Osteocyte (in vitro differentiated cells): Measurements from ENCODE around the gene UBASH3A. TPM values are rescaled to one million over a fixed set of nuclear protein-coding genes. Genes with fewer than 3 reads are reported as not detected.

ENCODE experiments used
- DNase-seq: peaks from one replicate; pipeline ENCODE4 v3.0.0; 2021; ENCODE audit warnings: mixed read lengths; ENCODE audit not compliant: unreplicated experiment; ENCODE audit errors: extremely low spot score
- H3K27ac Mint-ChIP-seq: one replicate; pipeline ENCODE4 v1.8.0; 2021; ENCODE audit warnings: mild to moderate bottlenecking, mixed read lengths; ENCODE audit not compliant: unreplicated experiment
- H3K27me3 Mint-ChIP-seq: one replicate; pipeline ENCODE4 v1.8.0; 2021; ENCODE audit warnings: mixed read lengths; ENCODE audit not compliant: unreplicated experiment
- H3K36me3 Mint-ChIP-seq: one replicate; pipeline ENCODE4 v1.8.0; 2021; ENCODE audit warnings: mixed read lengths; ENCODE audit not compliant: unreplicated experiment
- H3K4me1 Mint-ChIP-seq: one replicate; pipeline ENCODE4 v1.8.0; 2021; ENCODE audit warnings: mixed read lengths; ENCODE audit not compliant: unreplicated experiment
- H3K4me3 Mint-ChIP-seq: one replicate; pipeline ENCODE4 v1.8.0; 2021; ENCODE audit warnings: mild to moderate bottlenecking, moderate library complexity, mixed read lengths; ENCODE audit not compliant: unreplicated experiment
- H3K9me3 Mint-ChIP-seq: one replicate; pipeline ENCODE4 v1.8.0; 2021; ENCODE audit warnings: mixed read lengths; ENCODE audit not compliant: unreplicated experiment
- CTCF ChIP-seq: fragments of 200-600 bp; sonication (generic); IDR thresholded peaks from 2 replicates; pipeline ENCODE4 v1.5.0; 2021; ENCODE audit warnings: antibody characterized with exemption, mild to moderate bottlenecking, moderate library complexity
- total RNA-seq: library from RNA; stranded (reverse); gene quantifications from 2 replicates; pipeline ENCODE4 v1.2.1, GENCODE V29; 2021

Gene UBASH3A
- total RNA-seq, 1 donor from 2014 or later, result not detected

GRCh38 chr21:42358937-42359336 is 44.8 kb upstream of the UBASH3A start:
- H3K27me3 Mint-ChIP-seq, result peaks cover 31% of the 10 kb centered on the region
- no peak for DNase-seq
- no peaks in the 10 kb centered on the region for H3K4me1 Mint-ChIP-seq
- H3K36me3 Mint-ChIP-seq, result peaks cover 2% of the 10 kb centered on the region
- H3K4me3 Mint-ChIP-seq, result no peak overlapping the region
- TF ChIP-seq CTCF, result no peak
- H3K9me3 Mint-ChIP-seq, result peaks cover 14% of the 10 kb centered on the region
- H3K27ac Mint-ChIP-seq, result no peak overlapping the region

GRCh38 chr21:42360317-42360716 is 43.4 kb upstream of the UBASH3A start:
- no peaks in the 10 kb centered on the region for H3K4me1 Mint-ChIP-seq
- peaks cover 26% of the 10 kb centered on the region for H3K27me3 Mint-ChIP-seq
- no peak overlapping the region for H3K4me3 Mint-ChIP-seq
- peaks cover 4% of the 10 kb centered on the region for H3K9me3 Mint-ChIP-seq
- no peak for TF ChIP-seq CTCF
- H3K27ac Mint-ChIP-seq, result no peak overlapping the region
- H3K36me3 Mint-ChIP-seq, result no peaks in the 10 kb centered on the region
- DNase-seq, result no peak

- Mint-ChIP-seq H3K27me3 (peaks cover 19% of the 10 kb centered on the region), H3K4me3 (no peak overlapping the region), H3K27ac (no peak overlapping the region), H3K4me1 (no peaks in the 10 kb centered on the region), H3K36me3 (no peaks in the 10 kb centered on the region), H3K9me3 (no peaks in the 10 kb centered on the region)
- DNase-seq, result no peak
- TF ChIP-seq CTCF, result no peak
Observed at GRCh38 chr21:42361286-42361685, 42.4 kb upstream of the UBASH3A start.

GRCh38 chr21:42362198-42362597 is 41.5 kb upstream of the UBASH3A start:
- no peak overlapping the region for H3K27ac Mint-ChIP-seq
- H3K27me3 Mint-ChIP-seq, result peaks cover 16% of the 10 kb centered on the region
- no peak for DNase-seq
- no peaks in the 10 kb centered on the region for H3K9me3 Mint-ChIP-seq
- no peaks in the 10 kb centered on the region for H3K4me1 Mint-ChIP-seq
- H3K4me3 Mint-ChIP-seq, result no peak overlapping the region
- no peaks in the 10 kb centered on the region for H3K36me3 Mint-ChIP-seq
- TF ChIP-seq CTCF, result no peak

- H3K4me3 Mint-ChIP-seq, result no peak overlapping the region
- no peak for TF ChIP-seq CTCF
- DNase-seq, result no peak
- peaks cover 14% of the 10 kb centered on the region for H3K27me3 Mint-ChIP-seq
- H3K36me3 Mint-ChIP-seq, result no peaks in the 10 kb centered on the region
- H3K9me3 Mint-ChIP-seq, result no peaks in the 10 kb centered on the region
- H3K27ac Mint-ChIP-seq, result no peak overlapping the region
- no peaks in the 10 kb centered on the region for H3K4me1 Mint-ChIP-seq
Observed at GRCh38 chr21:42362700-42363099, 41.0 kb upstream of the UBASH3A start.
